Renal cortex interstitium (tissue), 11 donors: Measurements from ENCODE around the gene NF1. TPM values are rescaled to one million over a fixed set of nuclear protein-coding genes. Genes with fewer than 3 reads are reported as not detected.
"Not testable (repeated sequence)": the region's sequence is repeated elsewhere in the genome, so short reads cannot be mapped to it uniquely, and the experiment has no call there.

Experiments used
- DNase-seq, 11 donors: peaks; one replicate each; pipeline ENCODE4 v3.0.0-alpha.2; 2013; ENCODE audit warnings: low read depth in 9 of 11, low spot score in 4 of 11; ENCODE audit errors: extremely low read depth in 1 of 11
- polyA plus RNA-seq, 3 donors: library from polyadenylated mRNA; unstranded; fragments of 120-200 nt; gene quantifications; one replicate each; pipeline ENCODE4 v1.2.1, GENCODE V29; 2013; ENCODE audit not compliant: insufficient read length in 3 of 3

The NF1 gene
- polyA plus RNA-seq, 3 donors = 41.4 to 49.1 (median 44.4) TPM

- DNase-seq = not testable (repeated sequence)
Measured at GRCh38 chr17:31156864-31157263, 62.1 kb downstream of the NF1 start.

GRCh38 chr17:31158746-31159377, 64.1 kb downstream of the NF1 start:
- no peak for DNase-seq

GRCh38 chr17:31163091-31163781, 68.5 kb downstream of the NF1 start:
- no peak for DNase-seq

- no peak for DNase-seq
Measured at GRCh38 chr17:31167111-31167510, 72.3 kb downstream of the NF1 start.

GRCh38 chr17:31171701-31172100, 76.9 kb downstream of the NF1 start:
- DNase-seq = no peak

GRCh38 chr17:31172388-31172787, 77.6 kb downstream of the NF1 start:
- DNase-seq = no peak

- no peak for DNase-seq
Measured at GRCh38 chr17:31174215-31174614, 79.4 kb downstream of the NF1 start.

- DNase-seq = no peak
Measured at GRCh38 chr17:31175237-31175636, 80.5 kb downstream of the NF1 start.

GRCh38 chr17:31176143-31176542, 81.4 kb downstream of the NF1 start:
- not testable (repeated sequence) for DNase-seq

GRCh38 chr17:31178951-31179350, 84.2 kb downstream of the NF1 start:
- DNase-seq = not testable (repeated sequence)

GRCh38 chr17:31195305-31195704, 100.5 kb downstream of the NF1 start:
- DNase-seq = no peak

- no peak for DNase-seq
Measured at GRCh38 chr17:31198026-31198425, 103.2 kb downstream of the NF1 start.

GRCh38 chr17:31198666-31199065, 103.9 kb downstream of the NF1 start:
- DNase-seq = not testable (repeated sequence)

- no peak for DNase-seq
Measured at GRCh38 chr17:31200287-31200686, 105.5 kb downstream of the NF1 start.

- DNase-seq = no peak
Measured at GRCh38 chr17:31202968-31203367, 108.2 kb downstream of the NF1 start.

GRCh38 chr17:31211352-31212012, 116.7 kb downstream of the NF1 start:
- no peak for DNase-seq

GRCh38 chr17:31216031-31216751, 121.4 kb downstream of the NF1 start:
- DNase-seq = peak; percentile 19 to 49 (median 37)

- DNase-seq = no peak
Measured at GRCh38 chr17:31224366-31224765, 129.6 kb downstream of the NF1 start.

GRCh38 chr17:31225831-31226230, 131.1 kb downstream of the NF1 start:
- DNase-seq = no peak

- DNase-seq = no peak
Measured at GRCh38 chr17:31226373-31226772, 131.6 kb downstream of the NF1 start.
